HG03439 (cell line): ENCODE data around the gene AURKA.
"Not testable (repeated sequence)": the region's sequence is repeated elsewhere in the genome, so short reads cannot be mapped to it uniquely, and the experiment has no call there.

Source experiments
- ATAC-seq: cut with Tn5 transposase; IDR thresholded peaks from one replicate; pipeline ENCODE4 v1.9.1; 2021; ENCODE audit warnings: mild to moderate bottlenecking, moderate library complexity; ENCODE audit not compliant: unreplicated experiment

The AURKA gene

DNA sequence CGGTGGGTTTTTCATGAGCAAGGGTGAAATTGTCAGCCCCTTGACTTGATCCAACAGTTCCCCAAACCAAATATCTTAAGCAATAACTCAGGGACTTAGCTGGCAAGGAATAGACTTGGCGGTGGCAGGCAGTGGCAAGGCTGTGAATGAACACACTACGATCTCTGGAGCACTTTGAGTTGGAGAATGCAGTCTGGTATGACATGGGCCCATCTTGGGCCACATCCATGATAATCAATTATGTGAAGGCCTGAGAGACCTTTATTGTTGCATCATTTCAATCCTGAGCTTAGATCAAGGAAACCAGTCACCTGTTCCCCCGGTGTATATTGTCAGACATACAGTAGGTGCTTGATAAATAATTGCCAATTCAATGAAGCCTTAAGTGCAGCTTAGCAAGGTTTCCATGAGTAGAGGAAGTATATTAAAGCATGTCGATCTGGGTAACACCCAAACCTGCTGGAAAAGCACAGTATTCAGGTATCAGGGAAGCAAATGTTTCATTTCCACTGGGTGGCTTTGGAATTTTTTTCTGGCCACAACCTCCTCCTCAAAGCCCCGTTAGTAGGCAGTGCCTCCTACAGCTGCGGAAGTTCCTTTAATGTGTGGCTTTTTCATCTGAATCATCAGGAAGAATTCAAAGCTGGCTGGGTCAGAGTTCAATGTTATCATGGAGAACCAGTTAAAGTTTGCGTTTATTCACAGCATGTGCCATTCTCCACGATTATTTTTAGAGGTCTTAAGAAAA lies 30.2 kb upstream of the AURKA start:
- ATAC-seq, result no peak

- ATAC-seq, result no peak
These were observed 29.1 kb upstream of the AURKA start for GRCh38 chr20:56420940-56421688.

DNA sequence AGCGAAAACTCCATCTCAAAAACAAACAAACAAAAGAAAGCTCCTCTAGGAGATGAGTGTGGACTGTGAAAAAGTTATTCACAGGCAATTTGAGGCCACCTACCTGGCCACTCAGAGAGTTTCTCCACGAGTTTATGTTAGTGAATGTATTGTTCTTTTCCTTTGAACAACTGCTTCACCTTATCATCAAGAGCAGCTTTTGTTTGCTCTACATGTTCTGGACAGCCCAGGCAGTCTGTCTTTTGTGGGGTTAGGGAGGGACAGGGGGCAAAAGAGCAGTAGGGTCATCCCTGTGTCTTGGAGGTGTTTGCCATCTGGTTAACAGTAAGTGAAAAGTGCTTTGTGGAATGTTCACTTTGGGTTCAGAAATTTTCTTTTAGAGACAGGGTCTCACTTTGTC lies 28.0 kb upstream of the AURKA start:
- ATAC-seq, result no peak

DNA sequence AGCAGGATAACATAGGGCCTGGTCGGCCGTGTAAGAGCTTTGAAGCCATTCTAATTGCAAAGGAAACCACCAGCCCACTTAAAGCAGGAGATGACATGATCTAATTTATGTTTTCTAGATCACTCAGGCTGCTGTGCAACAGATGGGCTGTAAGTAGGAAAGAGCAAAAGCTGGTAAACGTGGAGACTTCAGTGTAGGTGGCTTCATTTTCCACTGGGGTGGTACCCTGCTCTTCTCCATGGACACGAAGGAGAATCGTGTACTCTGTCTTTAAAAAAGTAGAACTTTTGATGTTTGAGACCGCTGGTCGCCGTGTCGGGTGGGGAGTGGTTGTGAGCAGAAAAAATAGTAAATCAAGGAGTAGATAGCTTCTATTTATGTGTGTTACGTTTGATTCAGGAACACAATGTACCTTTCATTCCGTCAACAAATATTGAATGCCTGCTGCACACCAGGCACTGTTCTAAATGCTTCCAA lies 26.4 kb upstream of the AURKA start:
- no peak for ATAC-seq

DNA sequence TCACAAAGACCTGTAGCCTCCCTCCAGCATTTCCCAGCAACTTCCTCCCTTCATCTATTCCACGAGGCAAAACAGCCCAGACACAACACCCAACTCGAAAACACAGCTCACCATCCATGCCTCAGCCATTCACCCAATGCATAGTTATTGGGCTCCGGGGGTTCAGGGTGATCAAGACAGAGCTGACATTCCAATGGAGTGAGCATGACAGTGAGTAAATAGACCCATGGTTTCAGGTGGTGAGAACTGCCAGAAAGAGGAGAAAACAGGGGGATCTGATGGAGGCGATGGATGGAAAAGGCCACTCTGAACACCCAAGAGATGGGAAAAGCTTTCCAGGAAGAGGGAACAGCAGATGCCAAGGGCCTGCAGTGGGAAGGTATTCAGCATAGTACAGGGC lies 25.9 kb upstream of the AURKA start:
- ATAC-seq, result no peak

DNA sequence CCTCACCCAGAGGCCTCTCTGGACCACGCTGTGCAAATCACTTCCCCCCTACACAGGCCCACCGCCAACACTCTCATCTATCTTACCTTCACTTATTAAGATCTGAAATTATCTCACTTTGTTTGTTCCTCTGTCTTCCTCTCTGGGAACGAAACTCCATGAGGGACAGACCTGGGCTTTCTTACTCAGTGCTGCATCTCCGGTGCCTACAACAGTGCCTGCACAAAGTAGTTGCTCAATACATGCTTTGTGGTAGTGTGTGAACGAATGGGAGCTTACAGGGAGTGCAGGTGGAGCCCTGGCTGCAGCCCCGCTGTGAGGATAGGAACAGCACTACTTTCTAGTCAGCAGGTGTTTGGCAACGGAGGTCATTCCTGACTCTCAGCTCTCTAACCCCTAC lies 25.4 kb upstream of the AURKA start:
- no peak for ATAC-seq

DNA sequence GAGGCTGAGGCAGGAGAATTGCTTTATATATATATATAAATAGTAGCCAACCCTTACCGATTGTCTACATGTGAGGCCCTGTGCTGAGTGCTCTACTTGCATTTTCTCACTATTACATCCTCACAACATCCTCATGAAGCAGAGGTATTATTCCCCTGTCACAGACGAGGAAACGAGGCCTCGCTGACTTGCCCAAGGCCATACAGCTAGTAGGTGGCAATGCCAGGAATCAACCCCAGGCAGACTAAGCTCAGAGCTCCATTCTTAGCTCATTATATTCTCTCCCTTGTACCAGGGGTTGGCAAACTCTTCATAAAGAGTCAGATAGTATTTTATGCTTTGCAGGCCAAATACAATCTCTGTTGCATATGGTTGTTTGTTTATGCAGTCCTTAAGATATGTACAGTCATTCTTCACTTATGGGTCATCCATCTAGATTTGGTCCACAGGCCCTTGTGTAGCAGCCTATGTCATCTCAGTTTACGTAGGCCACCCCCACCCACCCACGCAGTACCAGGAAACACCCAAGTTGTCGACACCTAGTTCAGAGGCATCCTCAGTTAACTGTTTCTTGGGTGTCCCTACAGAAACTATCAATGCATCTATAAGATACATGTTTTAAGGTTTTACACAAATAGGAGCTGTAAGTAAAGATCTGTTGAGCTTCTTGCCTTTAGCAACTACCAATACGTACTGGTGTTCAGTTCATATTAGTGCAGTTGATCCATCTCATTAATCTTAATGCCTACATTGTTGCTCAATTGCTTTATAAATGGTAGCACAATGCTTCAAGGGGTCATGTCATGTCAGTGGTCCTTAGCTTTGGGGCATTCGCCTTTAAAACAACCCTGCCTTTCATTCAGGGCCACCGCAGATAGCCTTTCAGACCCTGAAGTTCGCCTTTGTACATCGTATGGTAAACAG lies 23.1 kb upstream of the AURKA start:
- ATAC-seq, result no peak

DNA sequence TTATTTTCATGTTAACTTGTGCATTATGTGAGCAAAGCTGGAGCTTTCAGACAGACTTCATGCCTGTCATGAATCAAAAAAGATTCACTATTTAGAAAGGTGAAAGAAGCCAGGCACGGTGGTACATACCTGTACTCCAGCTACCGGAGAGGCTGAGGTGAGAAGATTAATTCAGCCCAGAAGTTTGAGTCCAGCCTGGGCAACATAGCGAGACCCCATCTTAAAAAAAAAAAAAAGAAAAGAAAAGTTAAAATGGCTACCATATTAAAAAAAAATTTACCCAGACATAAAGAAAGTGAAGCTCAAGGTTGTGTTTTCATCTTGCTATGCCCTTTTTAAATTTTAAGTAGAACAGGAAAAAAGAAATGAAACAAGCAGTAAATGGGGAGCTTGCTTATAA lies 20.9 kb upstream of the AURKA start:
- ATAC-seq, result no peak

- ATAC-seq, result no peak
These were observed 20.4 kb upstream of the AURKA start for GRCh38 chr20:56412473-56412790.

- ATAC-seq, result no peak
These were observed 19.9 kb upstream of the AURKA start, which contains the start of gene CASS4 for GRCh38 chr20:56411759-56412472. CASS4 (plus strand) TSS chr20:56412260; CDS start chr20:56412459, 199 bp downstream.

DNA sequence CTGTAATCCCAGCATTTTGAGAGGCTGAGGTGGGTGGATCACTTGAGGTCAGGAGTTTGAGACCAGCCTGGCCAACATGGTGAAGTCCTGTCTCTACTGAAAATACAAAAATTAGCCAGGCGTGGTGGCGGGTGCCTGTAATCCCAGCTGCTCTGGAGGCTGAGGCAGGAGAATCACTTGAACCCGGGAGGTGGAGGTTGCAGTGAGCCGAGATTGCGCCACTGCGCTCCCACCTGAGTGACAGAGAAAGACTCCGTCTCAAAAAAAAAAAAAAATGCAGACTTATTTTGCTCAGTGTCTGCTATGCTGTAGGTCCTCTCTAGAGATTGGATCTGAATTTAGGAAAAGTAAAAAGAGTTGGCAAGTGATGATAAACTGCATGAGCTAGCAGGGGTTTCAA lies 19.3 kb upstream of the AURKA start:
- ATAC-seq, result not testable (repeated sequence)

DNA sequence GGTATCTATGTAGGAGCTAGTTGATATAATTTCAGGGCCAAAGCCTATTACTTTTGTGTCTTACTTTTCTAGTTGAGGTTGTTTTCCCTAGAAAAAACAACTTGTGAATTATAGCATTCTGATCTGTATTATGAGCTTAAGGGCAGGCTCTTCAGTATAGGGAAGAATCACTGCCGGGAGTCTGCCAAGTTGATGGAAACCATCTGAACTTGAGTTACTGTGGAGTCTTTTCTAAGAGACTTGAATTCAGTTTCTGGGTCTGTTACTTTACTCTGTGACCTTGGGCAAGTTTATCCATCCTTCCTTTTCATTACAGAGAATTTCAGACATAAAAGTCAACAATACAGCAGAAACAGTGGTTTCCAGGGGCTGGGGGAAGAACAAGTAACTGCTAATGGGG lies 17.9 kb upstream of the AURKA start:
- no peak for ATAC-seq

GRCh38 chr20:56409521-56409920 lies 17.5 kb upstream of the AURKA start:
- ATAC-seq, result no peak

DNA sequence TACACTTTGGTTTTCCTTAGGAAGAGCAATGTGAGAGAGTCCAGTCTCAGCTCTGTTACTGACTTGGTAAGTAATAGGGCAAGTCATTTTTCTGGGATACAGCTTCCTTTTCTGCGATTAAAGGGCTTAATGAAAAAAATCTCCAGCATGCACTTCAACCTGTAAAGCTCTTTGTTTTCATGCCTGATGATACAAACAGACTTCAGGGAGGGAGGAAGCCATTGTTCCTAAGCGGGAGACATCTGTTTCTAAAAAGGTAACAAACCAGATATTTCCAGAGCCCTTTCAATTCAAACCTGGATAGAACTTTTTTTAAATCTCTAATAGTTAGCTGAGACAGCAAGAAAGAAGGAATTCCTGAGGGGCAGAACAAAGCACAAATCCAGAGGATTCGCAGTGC lies 14.9 kb upstream of the AURKA start:
- no peak for ATAC-seq

DNA sequence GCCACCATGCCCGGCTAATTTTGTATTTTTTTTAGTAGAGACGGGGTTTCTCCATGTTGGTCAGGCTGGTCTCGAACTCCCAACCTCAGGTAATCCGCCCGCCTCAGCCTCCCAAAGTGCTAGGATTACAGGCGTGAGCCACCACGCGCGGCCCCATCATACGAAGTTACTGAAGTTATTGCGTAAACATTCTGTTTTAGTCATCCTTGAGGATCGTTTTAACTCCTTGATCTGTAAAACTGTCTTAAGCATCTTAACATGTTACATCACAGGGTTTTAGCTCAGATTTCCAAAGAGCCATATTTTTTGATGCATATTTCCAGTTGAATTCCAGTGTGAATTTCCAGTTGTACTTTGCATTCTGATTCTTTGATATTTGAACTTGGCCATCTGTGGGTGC lies 13.3 kb upstream of the AURKA start:
- not testable (repeated sequence) for ATAC-seq

DNA sequence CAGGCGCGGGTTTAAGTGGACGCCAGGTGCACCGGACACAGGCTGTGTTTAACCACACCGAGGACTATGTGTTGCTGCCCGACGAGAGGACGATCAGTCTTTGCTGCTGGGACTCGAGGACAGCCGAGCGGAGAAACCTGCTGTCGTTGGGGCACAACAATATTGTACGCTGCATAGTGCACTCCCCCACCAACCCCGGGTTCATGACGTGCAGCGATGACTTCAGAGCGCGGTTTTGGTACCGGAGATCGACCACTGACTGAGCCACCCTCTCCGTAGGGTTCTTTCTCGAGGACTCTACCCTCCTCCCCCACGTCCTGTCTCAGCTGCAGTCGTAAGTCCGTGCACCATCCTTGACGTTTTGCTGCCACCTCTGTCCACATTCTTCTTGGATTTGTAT lies 11.4 kb upstream of the AURKA start:
- no peak for ATAC-seq

- ATAC-seq, result no peak
These were observed 8.1 kb upstream of the AURKA start for GRCh38 chr20:56400001-56400640.

- no peak for ATAC-seq
These were observed 3.2 kb upstream of the AURKA start for GRCh38 chr20:56395166-56395565.

DNA sequence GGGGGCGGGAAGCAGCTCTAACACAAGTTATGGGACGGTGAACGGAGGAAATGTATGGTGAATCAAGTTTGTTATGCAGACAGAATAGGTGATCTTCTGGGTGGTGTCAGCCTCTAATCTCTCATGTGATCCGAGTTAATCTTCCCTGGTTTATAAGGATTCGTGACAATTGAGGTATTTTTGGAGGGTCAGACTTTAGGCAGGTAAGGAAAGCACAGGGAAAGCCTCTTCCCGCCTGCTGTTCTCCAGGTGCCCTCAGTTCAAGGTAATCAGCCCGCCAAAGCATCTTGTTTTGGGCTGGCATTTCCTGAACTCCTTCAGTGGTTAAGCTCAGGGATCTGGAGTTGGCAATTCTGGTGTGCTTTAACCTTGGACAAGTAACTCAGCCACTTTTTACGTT lies 1.6 kb upstream of the AURKA start:
- ATAC-seq, result no peak

- ATAC-seq, result no peak
These were observed 967 bp upstream of the AURKA start for GRCh38 chr20:56392881-56393482.
